ENCODE data around the gene COL4A4.

COL4A4 gene

DNA sequence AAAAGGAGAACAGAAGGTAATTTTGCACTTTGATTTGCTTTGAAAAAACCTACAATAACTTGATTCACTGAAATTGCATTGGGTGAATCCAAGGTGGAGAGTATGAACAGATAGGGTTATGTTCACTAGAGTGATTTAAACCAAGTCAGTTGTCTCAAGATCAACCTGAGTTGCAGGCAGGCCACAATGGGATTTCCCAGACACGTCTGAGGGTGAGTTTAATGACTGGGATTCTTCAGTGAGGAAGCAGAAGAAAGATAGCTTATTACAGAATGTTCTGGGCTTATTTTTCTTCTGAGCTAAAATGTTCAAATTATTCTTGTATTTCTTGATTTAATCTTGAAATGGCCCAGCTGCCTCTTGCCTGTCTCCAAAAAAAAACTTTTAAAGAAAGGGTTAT is 20.1 kb downstream of the COL4A4 start:
- Histone ChIP-seq H3K4me3 (ENCODE audit: low read depth, low read length) (no peak overlapping the region), H3K27ac (ENCODE audit: low read depth, low read length) (no peak overlapping the region), H3K4me1 (ENCODE audit: control insufficient read depth, insufficient read depth, low read length, unreplicated experiment) (peaks cover 14% of the 10 kb centered on the region), H3K79me2 (ENCODE audit: control insufficient read depth, insufficient read depth, low read length, unreplicated experiment) (no peaks in the 10 kb centered on the region), H3K36me3 (ENCODE audit: insufficient read depth, low read length) (no peaks in the 10 kb centered on the region), H3K27me3 (ENCODE audit: insufficient read depth, low read length) (no peaks in the 10 kb centered on the region), H2AFZ (ENCODE audit: low read length, unreplicated experiment) (no peak overlapping the region)

DNA sequence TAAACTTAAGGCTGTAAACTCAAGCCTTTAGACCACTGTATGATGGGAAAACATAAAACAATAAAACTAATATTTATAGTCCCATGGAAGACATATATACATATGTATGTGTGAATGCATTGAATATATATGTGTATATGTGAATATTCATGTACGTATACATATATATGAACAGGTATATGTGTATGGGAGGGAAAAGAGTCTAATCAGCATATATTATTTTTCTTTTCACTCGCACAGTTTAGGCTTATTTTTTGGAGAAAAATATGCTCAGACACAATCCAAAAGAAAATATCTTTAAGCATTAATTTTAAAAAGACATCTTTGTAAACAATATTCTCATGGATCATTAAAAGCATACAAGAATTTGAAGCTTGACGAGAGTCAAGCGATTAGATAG is 22.7 kb downstream of the COL4A4 start:
- no peak overlapping the region for H2AFZ ChIP-seq (ENCODE audit: low read length, unreplicated experiment)
- H3K4me3 ChIP-seq (ENCODE audit: low read depth, low read length), result no peak overlapping the region
- no peaks in the 10 kb centered on the region for H3K27me3 ChIP-seq (ENCODE audit: insufficient read depth, low read length)
- no peak overlapping the region for H3K27ac ChIP-seq (ENCODE audit: low read depth, low read length)
- H3K79me2 ChIP-seq (ENCODE audit: control insufficient read depth, insufficient read depth, low read length, unreplicated experiment), result no peaks in the 10 kb centered on the region
- peaks cover under 1% of the 10 kb centered on the region for H3K4me1 ChIP-seq (ENCODE audit: control insufficient read depth, insufficient read depth, low read length, unreplicated experiment)
- no peaks in the 10 kb centered on the region for H3K36me3 ChIP-seq (ENCODE audit: insufficient read depth, low read length)

DNA sequence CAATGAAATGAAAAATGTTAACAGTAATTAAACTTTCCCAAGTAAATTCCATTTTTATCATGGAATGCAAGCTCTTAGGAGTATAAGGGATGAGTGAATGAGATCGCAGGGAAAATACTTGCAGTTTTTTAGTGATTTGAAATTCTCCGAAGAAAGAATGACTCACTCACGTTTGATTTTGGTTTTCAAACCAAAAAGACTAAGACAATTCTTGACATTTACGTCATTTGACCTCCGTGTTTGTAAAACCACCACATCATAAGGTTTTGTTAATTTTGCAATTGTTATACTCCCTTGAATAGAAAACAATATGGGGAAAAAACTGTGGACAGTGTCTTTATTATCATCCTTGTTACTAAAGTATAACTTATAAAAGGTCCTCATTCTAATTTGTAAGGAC is 29.4 kb downstream of the COL4A4 start:
- Histone ChIP-seq H3K4me3 (ENCODE audit: low read depth, low read length) (no peak overlapping the region), H2AFZ (ENCODE audit: low read length, unreplicated experiment) (no peak overlapping the region), H3K4me1 (ENCODE audit: control insufficient read depth, insufficient read depth, low read length, unreplicated experiment) (peaks cover 5% of the 10 kb centered on the region), H3K27me3 (ENCODE audit: insufficient read depth, low read length) (no peaks in the 10 kb centered on the region), H3K36me3 (ENCODE audit: insufficient read depth, low read length) (no peaks in the 10 kb centered on the region), H3K27ac (ENCODE audit: low read depth, low read length) (no peak overlapping the region), H3K79me2 (ENCODE audit: control insufficient read depth, insufficient read depth, low read length, unreplicated experiment) (no peaks in the 10 kb centered on the region)

DNA sequence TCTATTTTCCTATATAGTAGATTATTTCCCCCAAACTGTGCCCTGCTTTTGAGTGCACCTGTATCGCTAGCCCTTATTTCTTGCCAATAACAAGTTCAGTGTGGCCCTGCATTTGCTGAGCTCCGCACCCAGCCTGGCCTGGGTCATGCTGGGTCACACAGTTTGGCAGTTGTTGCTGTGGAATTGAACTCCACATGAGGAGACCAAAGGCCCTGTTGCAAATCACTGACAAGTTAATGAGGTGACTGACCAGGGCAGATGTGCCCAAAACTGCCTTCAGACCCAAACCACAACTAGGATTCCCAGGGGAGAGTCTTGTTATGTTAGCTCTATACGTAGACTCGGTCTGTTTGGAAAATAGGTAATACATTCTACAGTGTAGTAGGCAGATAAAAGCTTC is 31.0 kb downstream of the COL4A4 start:
- H3K4me3 ChIP-seq (ENCODE audit: low read depth, low read length), result no peak overlapping the region

DNA sequence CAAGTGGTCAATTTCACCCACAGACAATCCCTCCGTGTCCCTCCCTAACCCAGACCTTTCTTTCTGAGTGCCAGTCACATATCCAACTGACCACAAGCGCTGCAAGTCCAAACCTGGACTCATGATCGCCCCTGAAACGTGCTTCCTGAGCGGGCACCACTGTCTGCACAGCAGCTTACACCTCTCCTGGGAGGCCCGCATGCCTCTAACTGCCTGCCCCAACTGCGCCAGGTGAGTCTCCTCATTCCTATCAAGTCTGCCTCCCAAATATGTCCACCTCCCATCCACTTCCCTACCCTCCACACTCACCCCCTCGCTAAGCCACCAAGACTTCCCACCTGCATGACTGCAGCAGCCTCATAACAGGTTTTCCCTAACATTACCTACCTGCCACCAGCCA is 33.4 kb downstream of the COL4A4 start:
- no peak overlapping the region for H2AFZ ChIP-seq (ENCODE audit: low read length, unreplicated experiment)
- no peaks in the 10 kb centered on the region for H3K27me3 ChIP-seq (ENCODE audit: insufficient read depth, low read length)
- H3K36me3 ChIP-seq (ENCODE audit: insufficient read depth, low read length), result no peaks in the 10 kb centered on the region
- no peak overlapping the region for H3K4me3 ChIP-seq (ENCODE audit: low read depth, low read length)
- no peak overlapping the region for H3K27ac ChIP-seq (ENCODE audit: low read depth, low read length)
- peaks cover 5% of the 10 kb centered on the region for H3K4me1 ChIP-seq (ENCODE audit: control insufficient read depth, insufficient read depth, low read length, unreplicated experiment)
- H3K79me2 ChIP-seq (ENCODE audit: control insufficient read depth, insufficient read depth, low read length, unreplicated experiment), result no peaks in the 10 kb centered on the region

More for the DNA sequence above, 31.0 kb downstream of the COL4A4 start:
- Histone ChIP-seq H3K4me1 (ENCODE audit: control insufficient read depth, insufficient read depth, low read length, unreplicated experiment) (peaks cover 5% of the 10 kb centered on the region), H2AFZ (ENCODE audit: low read length, unreplicated experiment) (no peak overlapping the region), H3K79me2 (ENCODE audit: control insufficient read depth, insufficient read depth, low read length, unreplicated experiment) (no peaks in the 10 kb centered on the region), H3K36me3 (ENCODE audit: insufficient read depth, low read length) (no peaks in the 10 kb centered on the region), H3K27ac (ENCODE audit: low read depth, low read length) (no peak overlapping the region), H3K27me3 (ENCODE audit: insufficient read depth, low read length) (no peaks in the 10 kb centered on the region)

DNA sequence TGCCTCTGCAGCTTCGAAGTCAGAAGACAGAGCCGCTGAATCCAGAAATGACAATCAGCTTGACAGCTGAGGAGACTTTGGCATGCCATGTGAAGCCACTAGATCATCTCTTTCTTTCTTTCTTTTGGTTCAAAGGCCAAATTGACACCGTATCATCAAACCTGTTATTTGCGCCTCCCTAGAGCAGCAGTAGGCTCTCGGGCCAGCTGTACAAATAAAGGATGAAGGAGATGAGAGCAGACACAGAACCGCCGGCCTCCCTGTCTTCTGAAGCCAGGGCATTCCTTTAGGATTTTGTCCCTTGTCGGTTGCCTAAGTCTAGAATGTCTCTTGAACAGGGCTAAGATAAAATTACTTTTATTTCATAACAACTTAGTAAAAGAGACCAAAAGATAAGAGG is 36.8 kb downstream of the COL4A4 start:
- H3K36me3 ChIP-seq (ENCODE audit: insufficient read depth, low read length), result no peaks in the 10 kb centered on the region
- no peaks in the 10 kb centered on the region for H3K4me1 ChIP-seq (ENCODE audit: control insufficient read depth, insufficient read depth, low read length, unreplicated experiment)
- no peak overlapping the region for H2AFZ ChIP-seq (ENCODE audit: low read length, unreplicated experiment)
- H3K4me3 ChIP-seq (ENCODE audit: low read depth, low read length), result no peak overlapping the region
- H3K27ac ChIP-seq (ENCODE audit: low read depth, low read length), result no peak overlapping the region
- H3K27me3 ChIP-seq (ENCODE audit: insufficient read depth, low read length), result no peaks in the 10 kb centered on the region
- H3K79me2 ChIP-seq (ENCODE audit: control insufficient read depth, insufficient read depth, low read length, unreplicated experiment), result no peaks in the 10 kb centered on the region

DNA sequence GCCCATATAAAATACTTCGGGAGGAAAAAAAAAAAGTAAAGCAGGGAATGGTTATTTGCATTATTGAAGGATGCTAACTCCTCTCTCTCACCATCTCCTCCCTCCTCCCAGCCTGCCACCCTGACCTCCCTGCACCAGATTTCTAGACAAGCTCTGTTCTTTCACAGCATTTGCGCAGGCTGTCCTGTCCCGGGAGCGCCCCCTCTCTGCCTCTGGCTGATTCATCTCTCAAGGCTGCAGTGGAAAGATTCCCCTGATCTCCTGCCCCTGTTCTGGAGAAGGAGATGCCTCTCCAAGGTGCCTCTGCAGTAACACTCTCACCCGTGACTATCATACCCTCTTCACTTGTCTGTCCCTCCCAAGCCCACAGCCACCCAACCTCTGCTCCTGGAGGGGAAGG is 38.5 kb downstream of the COL4A4 start:
- Histone ChIP-seq H3K4me1 (ENCODE audit: control insufficient read depth, insufficient read depth, low read length, unreplicated experiment) (no peaks in the 10 kb centered on the region), H3K79me2 (ENCODE audit: control insufficient read depth, insufficient read depth, low read length, unreplicated experiment) (no peaks in the 10 kb centered on the region), H3K4me3 (ENCODE audit: low read depth, low read length) (no peak overlapping the region), H3K27me3 (ENCODE audit: insufficient read depth, low read length) (no peaks in the 10 kb centered on the region), H2AFZ (ENCODE audit: low read length, unreplicated experiment) (no peak overlapping the region), H3K36me3 (ENCODE audit: insufficient read depth, low read length) (no peaks in the 10 kb centered on the region), H3K27ac (ENCODE audit: low read depth, low read length) (no peak overlapping the region)

DNA sequence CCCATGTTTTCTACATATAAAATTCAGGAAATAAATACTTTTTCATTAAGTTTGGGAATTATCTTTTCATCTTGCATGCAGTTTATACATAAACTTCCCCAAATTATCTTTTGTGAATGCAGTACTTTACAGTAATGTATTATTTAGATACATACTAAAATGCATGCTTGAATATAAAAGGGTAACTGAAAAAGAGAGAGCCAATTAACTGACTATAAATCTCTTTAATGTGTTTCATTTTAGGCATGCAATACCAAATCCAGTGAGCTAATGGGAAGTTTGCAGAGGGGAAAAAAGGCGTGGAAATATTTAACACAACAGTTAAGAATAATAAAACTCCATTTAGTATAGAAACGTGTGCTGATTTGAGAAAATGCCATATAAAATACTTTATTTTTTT is 39.2 kb downstream of the COL4A4 start:
- H2AFZ ChIP-seq (ENCODE audit: low read length, unreplicated experiment), result no peak overlapping the region
- H3K79me2 ChIP-seq (ENCODE audit: control insufficient read depth, insufficient read depth, low read length, unreplicated experiment), result no peaks in the 10 kb centered on the region
- no peak overlapping the region for H3K4me3 ChIP-seq (ENCODE audit: low read depth, low read length)
- H3K27ac ChIP-seq (ENCODE audit: low read depth, low read length), result no peak overlapping the region
- no peaks in the 10 kb centered on the region for H3K36me3 ChIP-seq (ENCODE audit: insufficient read depth, low read length)
- no peaks in the 10 kb centered on the region for H3K4me1 ChIP-seq (ENCODE audit: control insufficient read depth, insufficient read depth, low read length, unreplicated experiment)
- H3K27me3 ChIP-seq (ENCODE audit: insufficient read depth, low read length), result no peaks in the 10 kb centered on the region

DNA sequence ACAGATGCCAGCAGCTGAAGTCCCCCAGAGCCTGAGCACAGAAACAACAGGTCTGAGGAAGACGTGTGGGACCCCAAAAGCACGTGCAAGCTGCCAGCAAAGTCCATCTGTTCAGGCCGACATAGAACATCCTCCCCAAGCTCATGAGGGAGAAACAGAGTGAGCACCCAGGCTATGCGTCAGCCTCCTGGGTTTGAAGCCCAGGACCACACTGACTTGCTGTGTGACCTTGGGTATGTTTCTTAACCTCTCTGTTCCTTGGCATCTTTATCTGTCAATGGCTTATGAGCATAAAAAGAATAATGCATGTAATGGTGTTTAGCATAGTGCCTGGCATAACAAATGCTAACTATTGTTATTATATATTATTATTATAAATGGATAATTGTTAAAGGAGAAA is 40.3 kb downstream of the COL4A4 start:
- Histone ChIP-seq H3K4me1 (ENCODE audit: control insufficient read depth, insufficient read depth, low read length, unreplicated experiment) (no peaks in the 10 kb centered on the region), H2AFZ (ENCODE audit: low read length, unreplicated experiment) (no peak overlapping the region)

DNA sequence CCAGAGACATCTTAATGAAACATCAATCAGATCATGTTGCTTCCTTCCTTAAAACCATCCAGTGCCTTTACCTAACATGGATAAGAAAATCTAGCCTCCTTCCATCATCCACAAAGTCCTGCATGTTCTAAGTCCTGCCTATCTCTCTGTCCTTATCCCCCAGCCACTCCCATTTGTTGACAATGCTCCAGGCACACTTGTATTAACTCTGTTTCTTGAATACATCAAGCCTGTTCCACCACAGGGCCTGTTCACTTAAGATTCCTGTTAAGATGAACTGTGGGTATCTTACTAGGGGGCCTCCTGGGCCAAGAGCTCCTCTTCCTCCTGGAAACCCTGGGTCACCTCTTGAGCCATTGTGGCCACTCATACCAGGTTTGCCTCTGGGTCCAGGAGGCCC is 45.7 kb downstream of the COL4A4 start:
- Histone ChIP-seq H3K36me3 (ENCODE audit: insufficient read depth, low read length) (no peaks in the 10 kb centered on the region), H2AFZ (ENCODE audit: low read length, unreplicated experiment) (no peak overlapping the region), H3K79me2 (ENCODE audit: control insufficient read depth, insufficient read depth, low read length, unreplicated experiment) (no peaks in the 10 kb centered on the region), H3K27ac (ENCODE audit: low read depth, low read length) (no peak overlapping the region), H3K27me3 (ENCODE audit: insufficient read depth, low read length) (no peaks in the 10 kb centered on the region), H3K4me3 (ENCODE audit: low read depth, low read length) (no peak overlapping the region), H3K4me1 (ENCODE audit: control insufficient read depth, insufficient read depth, low read length, unreplicated experiment) (no peaks in the 10 kb centered on the region)

More for the DNA sequence above, 40.3 kb downstream of the COL4A4 start:
- Histone ChIP-seq H3K4me3 (ENCODE audit: low read depth, low read length) (no peak overlapping the region), H3K27me3 (ENCODE audit: insufficient read depth, low read length) (no peaks in the 10 kb centered on the region), H3K36me3 (ENCODE audit: insufficient read depth, low read length) (no peaks in the 10 kb centered on the region), H3K79me2 (ENCODE audit: control insufficient read depth, insufficient read depth, low read length, unreplicated experiment) (no peaks in the 10 kb centered on the region), H3K27ac (ENCODE audit: low read depth, low read length) (no peak overlapping the region)

DNA sequence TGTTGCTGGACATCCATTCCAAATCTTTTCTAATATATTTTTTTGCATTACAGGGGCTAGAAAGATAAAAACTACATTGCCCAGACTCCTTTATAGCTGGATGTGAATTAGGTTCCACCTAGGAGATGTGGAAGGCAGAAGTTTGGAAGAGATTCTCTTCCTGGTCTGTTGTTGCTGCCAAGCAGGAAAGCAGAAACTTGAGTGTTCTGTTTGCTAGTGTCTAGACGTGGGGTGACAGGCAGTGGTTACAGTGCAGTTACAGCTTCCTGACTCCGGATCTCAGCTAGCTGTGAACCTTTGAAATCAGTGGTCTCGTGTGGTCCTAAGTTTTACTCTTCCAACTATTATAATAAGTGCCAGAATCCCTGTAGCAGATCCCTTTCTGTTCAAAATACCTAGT is 46.2 kb downstream of the COL4A4 start:
- H3K36me3 ChIP-seq (ENCODE audit: insufficient read depth, low read length), result no peaks in the 10 kb centered on the region
- no peak overlapping the region for H2AFZ ChIP-seq (ENCODE audit: low read length, unreplicated experiment)
- H3K4me1 ChIP-seq (ENCODE audit: control insufficient read depth, insufficient read depth, low read length, unreplicated experiment), result no peaks in the 10 kb centered on the region
- no peak overlapping the region for H3K4me3 ChIP-seq (ENCODE audit: low read depth, low read length)
- no peak overlapping the region for H3K27ac ChIP-seq (ENCODE audit: low read depth, low read length)
- H3K27me3 ChIP-seq (ENCODE audit: insufficient read depth, low read length), result no peaks in the 10 kb centered on the region
- no peaks in the 10 kb centered on the region for H3K79me2 ChIP-seq (ENCODE audit: control insufficient read depth, insufficient read depth, low read length, unreplicated experiment)

DNA sequence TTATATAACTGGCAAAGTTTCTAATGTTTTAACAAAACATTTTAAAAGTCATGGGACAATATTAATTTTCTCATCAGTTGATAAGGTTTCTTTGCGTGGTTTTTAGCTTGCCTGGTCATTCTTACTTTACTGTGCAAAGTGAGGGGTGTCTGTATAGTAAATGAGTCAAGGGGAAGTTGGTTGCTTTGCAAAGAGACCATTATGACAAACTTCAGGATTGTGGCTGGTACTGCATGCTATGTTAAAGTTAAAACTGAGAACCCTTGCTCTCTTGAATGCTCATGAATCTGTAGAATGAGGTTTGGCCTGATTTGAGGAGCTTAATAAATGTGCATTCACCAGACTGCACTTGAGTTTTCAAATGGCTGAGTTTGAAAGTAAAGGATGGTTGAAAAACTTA is 47.0 kb downstream of the COL4A4 start:
- Histone ChIP-seq H2AFZ (ENCODE audit: low read length, unreplicated experiment) (no peak overlapping the region), H3K79me2 (ENCODE audit: control insufficient read depth, insufficient read depth, low read length, unreplicated experiment) (no peaks in the 10 kb centered on the region), H3K27me3 (ENCODE audit: insufficient read depth, low read length) (no peaks in the 10 kb centered on the region), H3K36me3 (ENCODE audit: insufficient read depth, low read length) (no peaks in the 10 kb centered on the region), H3K27ac (ENCODE audit: low read depth, low read length) (no peak overlapping the region), H3K4me1 (ENCODE audit: control insufficient read depth, insufficient read depth, low read length, unreplicated experiment) (no peaks in the 10 kb centered on the region), H3K4me3 (ENCODE audit: low read depth, low read length) (no peak overlapping the region)

Measured in ACC112 (cell line).